ENCODE measurements around the gene PIP5K1B.

- no peak for TF ChIP-seq CTCF (conservative IDR thresholded peaks at IDR 0.05)
- no peak for TF ChIP-seq ZFX (IDR thresholded peaks at IDR 0.05)
Observed at GRCh38 chr9:68739621-68740174, 34.7 kb downstream of the PIP5K1B start.

All from C4-2B (cell line).